WTC11 (cell line): ENCODE measurements around the gene TARP. TPM values are rescaled to one million over a fixed set of nuclear protein-coding genes. Genes with fewer than 3 reads are reported as not detected.

Source experiments
- ATAC-seq: fragments of 200-7000 bp; cut with Tn5 transposase; 2 replicates; pipeline ENCODE4 v1.10.0; 2021; ENCODE audit warnings: mild to moderate bottlenecking, moderate library complexity
- CTCF ChIA-PET: fragments of 300-600 bp; sonication (Branson Sonifier 250); formaldehyde crosslinking; loops from one replicate; lab custom pipeline; 2021; ENCODE audit warnings: antibody characterized with exemption; lab: Charles Lee
- POLR2A ChIA-PET: fragments of 350-600 bp; sonication (Branson Sonifier 250); formaldehyde crosslinking; loops from one replicate; lab custom pipeline; 2021; ENCODE audit warnings: antibody characterized with exemption; lab: Charles Lee
- DNase-seq: peaks from one replicate; pipeline ENCODE4 v3.0.0; 2021; ENCODE audit warnings: low spot score
- H3K27ac Mint-ChIP-seq: 2 replicates; pipeline ENCODE4 v1.8.0; 2021; ENCODE audit warnings: mixed read lengths
- H3K27me3 Mint-ChIP-seq: 2 replicates; pipeline ENCODE4 v1.8.0; 2021; ENCODE audit warnings: low read depth, mild to moderate bottlenecking, moderate library complexity, mixed read lengths
- H3K36me3 Mint-ChIP-seq: 2 replicates; pipeline ENCODE4 v1.8.0; 2021; ENCODE audit warnings: mixed read lengths
- H3K4me1 Mint-ChIP-seq: 2 replicates; pipeline ENCODE4 v1.8.0; 2022; ENCODE audit warnings: mixed read lengths
- H3K4me3 Mint-ChIP-seq: 2 replicates; pipeline ENCODE4 v1.8.0; 2021; ENCODE audit warnings: mild to moderate bottlenecking, moderate library complexity, mixed read lengths
- H3K9me3 Mint-ChIP-seq: 2 replicates; pipeline ENCODE4 v1.8.0; 2021; ENCODE audit warnings: mixed read lengths
- ATF3 ChIP-seq: sonication (generic); formaldehyde crosslinking; conservative IDR thresholded peaks from 2 replicates; pipeline ENCODE4 v1.8.1; 2022; ENCODE audit warnings: mild to moderate bottlenecking, missing genetic modification reagents
- FOXJ3 ChIP-seq: sonication (generic); formaldehyde crosslinking; IDR thresholded peaks from 2 replicates; pipeline ENCODE4 v1.9.0; 2021; ENCODE audit warnings: missing genetic modification reagents, mild to moderate bottlenecking, borderline replicate concordance
- FOXP1 ChIP-seq: sonication (generic); formaldehyde crosslinking; IDR thresholded peaks from 2 replicates; pipeline ENCODE4 v1.8.0; 2022; ENCODE audit warnings: missing genetic modification reagents, mild to moderate bottlenecking, moderate library complexity, borderline replicate concordance
- NR1H2 ChIP-seq: sonication (generic); formaldehyde crosslinking; IDR thresholded peaks from 2 replicates; pipeline ENCODE4 v1.9.0; 2021; ENCODE audit warnings: mild to moderate bottlenecking, moderate library complexity, missing genetic modification reagents
- NR2C2 ChIP-seq: sonication (generic); formaldehyde crosslinking; IDR thresholded peaks from 2 replicates; pipeline ENCODE4 v1.8.0; 2022; ENCODE audit warnings: mild to moderate bottlenecking, missing genetic modification reagents
- TCF7 ChIP-seq: sonication (generic); formaldehyde crosslinking; IDR thresholded peaks from 2 replicates; pipeline ENCODE4 v1.8.0; 2022; ENCODE audit warnings: mild to moderate bottlenecking, low read depth, missing genetic modification reagents, moderate library complexity
- ZBTB21 ChIP-seq: sonication (generic); formaldehyde crosslinking; IDR thresholded peaks from 2 replicates; pipeline ENCODE4 v1.8.1; 2023; ENCODE audit warnings: mild to moderate bottlenecking, missing genetic modification reagents, borderline replicate concordance
- ZNF138 ChIP-seq: sonication (generic); formaldehyde crosslinking; conservative IDR thresholded peaks from 2 replicates; pipeline ENCODE4 v1.8.1; 2022; ENCODE audit warnings: mild to moderate bottlenecking, moderate library complexity, missing genetic modification reagents
- ZNF219 ChIP-seq: sonication (generic); formaldehyde crosslinking; IDR thresholded peaks from 2 replicates; pipeline ENCODE4 v1.8.0; 2023; ENCODE audit warnings: missing genetic modification reagents, mild to moderate bottlenecking, borderline replicate concordance
- ZNF396 ChIP-seq: fragments of 250-450 bp; sonication (Bioruptor Pico); IDR thresholded peaks from 2 replicates; pipeline ENCODE4 v1.8.0; 2021; ENCODE audit warnings: mild to moderate bottlenecking, moderate library complexity, borderline replicate concordance
- ZNF425 ChIP-seq: fragments of 250-450 bp; sonication (Bioruptor Pico); conservative IDR thresholded peaks from 2 replicates; pipeline ENCODE4 v1.9.0; 2021; ENCODE audit warnings: mild to moderate bottlenecking
- ZNF532 ChIP-seq: fragments of 250-450 bp; sonication (Bioruptor Pico); IDR thresholded peaks from 2 replicates; pipeline ENCODE4 v1.9.0; 2021; ENCODE audit warnings: mild to moderate bottlenecking, borderline replicate concordance
- total RNA-seq: library from RNA; stranded (reverse); gene quantifications from 3 replicates; pipeline ENCODE4 v1.2.3, GENCODE V29; 2021

Gene TARP

GRCh38 chr7:38211486-38211885 lies 62.0 kb downstream of the TARP start:
- Mint-ChIP-seq H3K9me3 (no peaks in the 10 kb centered on the region), H3K4me1 (peaks cover 41% of the 10 kb centered on the region), H3K27me3 (no peaks in the 10 kb centered on the region; the same call in 1 of the 2 replicates), H3K36me3 (peaks cover 5% of the 10 kb centered on the region; the same call in 1 of the 2 replicates), H3K27ac (no peak overlapping the region), H3K4me3 (no peak overlapping the region)
- TF ChIP-seq TCF7 (no peak), ZNF396 (CRISPR knock-in tag) (no peak), ATF3 (CRISPR knock-in tag) (no peak), NR1H2 (CRISPR knock-in tag) (no peak), FOXJ3 (no peak), ZBTB21 (no peak), ZNF219 (no peak), FOXP1 (CRISPR knock-in tag) (no peak), ZNF425 (no peak), ZNF138 (CRISPR knock-in tag) (no peak), ZNF532 (CRISPR knock-in tag) (no peak), NR2C2 (no peak)
- ATAC-seq (no peak), DNase-seq (no peak)
- ChIA-PET POLR2A (no interaction called here), CTCF (interaction anchor here (0.9 to 2.7 kb wide), 5 partner anchors 11 to 163 kb away, joined by 3 to 15 read pairs (median 10); no protein-coding TSS in a partner anchor)

Other genes starting within 250 kb of the TARP start
- 30.6 to 33.1 TPM (median 32.2 TPM) in 3 replicates for gene STARD3NL, start 95.4 kb downstream of the TARP start, total RNA-seq